Right renal cortex interstitium (tissue), 3 donors: ENCODE data around the gene ZNF805. TPM values are rescaled to one million over a fixed set of nuclear protein-coding genes. Genes with fewer than 3 reads are reported as not detected.

Experiments used
- polyA plus RNA-seq, 3 donors: library from polyadenylated mRNA; unstranded; fragments of 120-200 nt; gene quantifications; one replicate each; pipeline ENCODE4 v1.2.1, GENCODE V29; 2013; ENCODE audit not compliant: insufficient read length in 3 of 3

ZNF805 gene
- polyA plus RNA-seq, 3 donors: 5.2 to 6.2 (median 5.4) TPM

Other genes starting within 250 kb of the ZNF805 start
- gene USP29, start 120.6 kb upstream of the ZNF805 start, polyA plus RNA-seq: not detected
- gene ZIM3, start 95.4 kb upstream of the ZNF805 start, polyA plus RNA-seq: under 1 TPM in 1 of 3 donors, not detected in 2; 0.04 TPM
- not detected for gene DUXA, start 73.1 kb upstream of the ZNF805 start, polyA plus RNA-seq
- gene ZNF264, start 49.1 kb upstream of the ZNF805 start, polyA plus RNA-seq: 10 to 100 TPM; 20.1 to 20.7 (median 20.3) TPM
- gene AURKC, start 9.6 kb upstream of the ZNF805 start, polyA plus RNA-seq: 1 to 10 TPM; 2.2 to 4.4 (median 2.5) TPM
- gene ZNF460, start 39.9 kb downstream of the ZNF805 start, polyA plus RNA-seq: 1 to 10 TPM; 2.2 to 2.6 (median 2.3) TPM
- gene ZNF543, start 79.8 kb downstream of the ZNF805 start, polyA plus RNA-seq: 1 to 10 TPM; 9.0 to 9.2 (median 9.1) TPM
- gene ZNF304, start 110.6 kb downstream of the ZNF805 start, polyA plus RNA-seq: 10 to 100 TPM; 18.2 to 20.1 (median 19.2) TPM
- 10 to 100 TPM; 15.6 to 19.3 (median 19.3) TPM for gene TRAPPC2B, start 122.9 kb downstream of the ZNF805 start, polyA plus RNA-seq
- 1 to 10 TPM; 6.2 to 6.9 (median 6.8) TPM for gene ZNF547, start 122.9 kb downstream of the ZNF805 start, polyA plus RNA-seq
- 10 to 100 TPM; 18.7 to 24.2 (median 19.2) TPM for gene ZNF548, start 149.2 kb downstream of the ZNF805 start, polyA plus RNA-seq
- 10 to 100 TPM; 11.9 to 13.2 (median 12.0) TPM for gene ZNF17, start 170.5 kb downstream of the ZNF805 start, polyA plus RNA-seq
- 10 to 100 TPM; 13.9 to 14.5 (median 14.0) TPM for gene ZNF749, start 194.7 kb downstream of the ZNF805 start, polyA plus RNA-seq
- gene VN1R1, start 216.5 kb downstream of the ZNF805 start, polyA plus RNA-seq: 1 to 10 TPM; 2.1 to 3.0 (median 2.4) TPM
- gene ZNF772, start 236.9 kb downstream of the ZNF805 start, polyA plus RNA-seq: 10 to 100 TPM; 20.6 to 23.9 (median 21.3) TPM
- gene ZNF419, start 247.1 kb downstream of the ZNF805 start, polyA plus RNA-seq: 10 to 100 TPM; 19.1 to 27.7 (median 19.6) TPM